Right atrium auricular region (tissue), 2 donors: ENCODE data around the gene ARL11. TPM values are rescaled to one million over a fixed set of nuclear protein-coding genes. Genes with fewer than 3 reads are reported as not detected.
"Not testable (repeated sequence)": the region's sequence is repeated elsewhere in the genome, so short reads cannot be mapped to it uniquely, and the experiment has no call there.

Experiments
- DNase-seq: peaks from one replicate; pipeline ENCODE4 v3.0.0-alpha.2; 2019; ENCODE audit warnings: low spot score
- H3K27ac ChIP-seq, 2 donors: fragments of 200-600 bp; sonication (generic); 1 replicate in 1 of 2; 2 replicates in 1 of 2; pipeline ENCODE4 v1.5.1; 2016 to 2019
- H3K27me3 ChIP-seq, 2 donors: fragments of 200-600 bp; sonication (generic); one replicate each; pipeline versions ENCODE4 v1.5.1 to v1.6.0; 2017 to 2019
- H3K36me3 ChIP-seq: fragments of 200-600 bp; sonication (generic); one replicate; pipeline ENCODE4 v1.5.1; 2016
- H3K4me1 ChIP-seq, 2 donors: fragments of 200-600 bp; sonication (generic); one replicate each; pipeline versions ENCODE4 v1.5.1 to v1.6.0; 2017 to 2019
- H3K4me3 ChIP-seq, 2 donors: fragments of 200-600 bp; sonication (generic); 1 replicate in 1 of 2; 2 replicates in 1 of 2; pipeline ENCODE4 v1.5.1; 2017 to 2019; ENCODE audit warnings: mild to moderate bottlenecking in 1 of 2, moderate library complexity in 1 of 2
- H3K9me3 ChIP-seq, 2 donors: fragments of 200-600 bp; sonication (generic); one replicate each; pipeline ENCODE4 v1.5.1; 2019
- total RNA-seq, 2 donors: library from RNA; depleted of rRNA; stranded (reverse); fragments of >200 nt; gene quantifications; one replicate each; pipeline ENCODE4 v1.1.0, GENCODE V29; 2016
- TF ChIP-seq, protein P1 (sequence below), 2 donors: fragments of 200-600 bp; sonication (generic); IDR thresholded peaks; one replicate each; pipeline ENCODE4 v1.5.1; 2019; ENCODE audit warnings: antibody characterized with exemption in 2 of 2

Gene ARL11
- total RNA-seq, 2 donors from 2014 or later: 0.19 to 0.63 TPM

DNA sequence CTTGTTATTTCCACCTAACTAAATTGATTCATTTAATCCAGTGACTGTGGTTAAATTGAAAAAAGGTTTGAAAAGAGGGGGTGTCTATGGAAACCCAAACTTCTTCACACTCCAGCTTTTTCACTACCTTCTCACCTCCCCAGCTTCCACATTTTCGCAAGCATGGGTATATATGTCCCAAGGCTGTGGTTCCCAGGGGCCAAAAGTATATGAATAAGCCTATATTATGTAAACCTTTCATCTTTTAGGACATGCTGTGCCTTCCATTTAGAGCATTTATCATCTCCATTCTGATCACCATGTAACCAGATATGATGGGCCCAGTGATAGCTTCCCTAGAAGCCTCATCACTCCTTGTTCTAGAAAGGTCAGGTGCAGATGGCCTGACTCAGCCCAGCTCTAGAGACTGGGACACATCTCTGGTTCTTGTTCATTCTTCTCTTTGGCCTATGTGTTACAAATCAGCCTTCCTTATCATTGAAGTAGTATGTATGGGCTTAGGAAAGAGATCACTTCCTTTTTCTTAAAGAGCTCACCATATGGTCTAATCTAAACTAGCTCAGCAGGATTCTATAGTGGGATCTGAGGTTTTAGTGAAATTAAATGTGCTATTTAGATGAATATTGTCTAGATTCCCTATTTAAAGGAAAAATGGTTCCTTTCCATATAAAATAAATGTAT is 19.5 kb upstream of the ARL11 start:
- Histone ChIP-seq H3K9me3 (no peaks in the 10 kb centered on the region), H3K4me1 (no peaks in the 10 kb centered on the region), H3K36me3 (no peaks in the 10 kb centered on the region), H3K27ac (no peak overlapping the region), H3K4me3 (no peak overlapping the region), H3K27me3 (no peaks in the 10 kb centered on the region)
- DNase-seq: no peak
- TF ChIP-seq, protein P1, sequence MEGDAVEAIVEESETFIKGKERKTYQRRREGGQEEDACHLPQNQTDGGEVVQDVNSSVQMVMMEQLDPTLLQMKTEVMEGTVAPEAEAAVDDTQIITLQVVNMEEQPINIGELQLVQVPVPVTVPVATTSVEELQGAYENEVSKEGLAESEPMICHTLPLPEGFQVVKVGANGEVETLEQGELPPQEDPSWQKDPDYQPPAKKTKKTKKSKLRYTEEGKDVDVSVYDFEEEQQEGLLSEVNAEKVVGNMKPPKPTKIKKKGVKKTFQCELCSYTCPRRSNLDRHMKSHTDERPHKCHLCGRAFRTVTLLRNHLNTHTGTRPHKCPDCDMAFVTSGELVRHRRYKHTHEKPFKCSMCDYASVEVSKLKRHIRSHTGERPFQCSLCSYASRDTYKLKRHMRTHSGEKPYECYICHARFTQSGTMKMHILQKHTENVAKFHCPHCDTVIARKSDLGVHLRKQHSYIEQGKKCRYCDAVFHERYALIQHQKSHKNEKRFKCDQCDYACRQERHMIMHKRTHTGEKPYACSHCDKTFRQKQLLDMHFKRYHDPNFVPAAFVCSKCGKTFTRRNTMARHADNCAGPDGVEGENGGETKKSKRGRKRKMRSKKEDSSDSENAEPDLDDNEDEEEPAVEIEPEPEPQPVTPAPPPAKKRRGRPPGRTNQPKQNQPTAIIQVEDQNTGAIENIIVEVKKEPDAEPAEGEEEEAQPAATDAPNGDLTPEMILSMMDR (IDR thresholded peaks at IDR 0.05): no peak

DNA sequence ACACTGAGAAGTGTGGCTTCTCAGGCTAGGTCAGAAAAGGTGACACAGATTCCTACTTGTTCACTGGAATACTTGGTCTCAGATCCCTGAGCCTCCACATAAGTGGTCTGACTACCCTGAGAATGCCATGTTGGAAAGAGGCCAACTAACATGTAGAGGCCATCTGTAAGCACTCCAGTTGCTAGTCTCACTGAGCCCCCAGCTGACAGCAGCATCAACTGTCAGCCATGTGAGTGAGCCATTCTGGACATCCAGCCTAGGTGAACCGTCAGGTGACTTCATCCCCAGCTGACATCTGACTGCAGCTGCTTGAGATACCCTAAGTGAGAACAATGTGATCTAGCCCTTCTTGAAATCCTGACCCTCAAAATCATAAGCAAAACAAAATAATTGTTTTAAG is 18.1 kb upstream of the ARL11 start:
- no peaks in the 10 kb centered on the region for H3K4me1 ChIP-seq
- H3K4me3 ChIP-seq: no peak overlapping the region
- H3K9me3 ChIP-seq: no peaks in the 10 kb centered on the region
- H3K27ac ChIP-seq: no peak overlapping the region
- no peaks in the 10 kb centered on the region for H3K36me3 ChIP-seq
- no peaks in the 10 kb centered on the region for H3K27me3 ChIP-seq
- TF ChIP-seq, protein P1 (IDR thresholded peaks at IDR 0.05): no peak
- no peak for DNase-seq

DNA sequence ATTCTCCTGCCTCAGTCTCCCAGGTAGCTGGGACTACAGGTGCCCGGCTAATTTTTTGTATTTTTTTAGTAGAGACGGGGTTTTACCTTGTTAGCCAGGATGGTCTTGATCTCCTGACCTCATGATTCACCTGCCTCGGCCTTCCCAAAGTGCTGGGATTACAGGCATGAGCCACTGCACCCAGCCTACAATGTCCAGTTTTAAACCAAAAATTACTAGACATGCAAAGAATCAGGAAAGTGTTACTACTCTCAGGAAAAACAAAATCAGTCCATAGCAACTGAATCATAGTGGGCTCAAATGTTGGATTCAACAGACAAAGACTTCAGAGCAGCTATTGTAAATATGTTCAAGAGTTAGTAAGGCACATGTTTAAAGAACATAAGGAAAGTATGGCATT is 16.3 kb upstream of the ARL11 start:
- H3K27me3 ChIP-seq, DNase-seq: not testable (repeated sequence)

DNA sequence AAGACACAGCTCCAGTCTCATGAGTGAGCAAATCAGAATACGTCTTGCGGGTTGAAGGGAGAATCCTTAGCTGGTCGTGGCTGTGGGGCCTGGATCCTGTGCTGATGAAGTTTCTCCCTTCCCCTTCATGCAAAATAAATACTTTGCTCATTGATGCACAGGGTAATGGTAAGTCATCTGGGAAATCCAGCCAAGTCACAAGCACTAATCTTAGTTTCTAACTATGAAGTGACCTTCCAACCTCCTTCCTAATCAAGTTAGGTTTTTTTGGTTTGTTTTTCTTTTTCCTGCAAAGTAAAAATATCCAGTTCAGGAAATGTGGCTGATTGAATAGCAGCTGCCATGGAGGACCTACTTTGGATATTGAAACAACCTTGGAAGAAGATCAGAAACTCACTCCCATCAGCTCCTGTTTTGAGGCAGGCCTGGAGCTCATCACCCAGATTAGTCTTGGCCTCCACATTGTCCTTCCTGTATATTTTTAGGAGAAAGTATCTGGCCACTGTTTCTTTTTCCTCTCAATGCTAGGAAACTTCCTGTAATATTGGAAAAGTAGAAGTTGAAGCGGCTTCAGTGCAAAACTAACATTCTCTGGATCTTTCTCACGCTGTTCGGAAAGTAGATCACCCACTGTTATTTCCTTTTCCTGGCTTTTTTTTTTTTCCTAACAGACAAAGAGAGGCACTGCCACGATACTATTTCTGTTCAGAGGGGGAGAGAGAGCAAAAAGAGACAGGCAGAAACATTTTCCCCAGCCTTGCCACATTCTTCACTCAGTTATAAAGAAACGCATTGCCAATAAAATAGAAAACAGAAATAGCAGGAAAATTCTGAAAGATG is 12.3 kb upstream of the ARL11 start:
- no peaks in the 10 kb centered on the region for H3K36me3 ChIP-seq
- TF ChIP-seq, protein P1 (IDR thresholded peaks at IDR 0.05): no peak
- no peaks in the 10 kb centered on the region for H3K27me3 ChIP-seq
- no peaks in the 10 kb centered on the region for H3K9me3 ChIP-seq
- H3K27ac ChIP-seq: peak overlapping the region; percentile 4 to 36
- H3K4me3 ChIP-seq: no peak overlapping the region
- H3K4me1 ChIP-seq: peaks cover 0 to 18% of the 10 kb centered on the region in 2 donors
- no peak for DNase-seq

More for the DNA sequence above, 16.3 kb upstream of the ARL11 start:
- not testable (repeated sequence) for H3K4me3 ChIP-seq, H3K27ac ChIP-seq, H3K36me3 ChIP-seq, H3K9me3 ChIP-seq
- H3K4me1 ChIP-seq: peaks cover 0 to 13% of the 10 kb centered on the region in 2 donors

DNA sequence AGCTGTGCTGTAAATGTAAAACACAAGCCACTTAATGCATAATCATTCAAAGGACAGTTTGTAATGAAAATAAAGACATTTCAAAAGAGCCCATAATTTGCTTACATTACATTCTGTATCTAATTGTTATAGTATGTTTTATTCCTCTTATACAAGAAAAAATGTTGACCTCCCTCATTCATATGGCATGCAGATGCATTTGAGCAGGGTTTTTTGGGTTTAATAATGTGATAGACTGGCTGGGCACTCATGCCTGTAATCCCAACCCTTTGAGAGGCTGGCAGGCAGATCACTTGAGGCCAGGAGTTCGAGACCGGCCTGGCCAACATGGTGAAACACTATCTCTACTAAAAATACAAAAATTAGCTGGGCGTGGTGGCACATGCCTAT is 11.6 kb upstream of the ARL11 start:
- no peaks in the 10 kb centered on the region for H3K27me3 ChIP-seq
- DNase-seq: no peak
- peaks cover 0 to 18% of the 10 kb centered on the region in 2 donors for H3K4me1 ChIP-seq
- H3K36me3 ChIP-seq: no peaks in the 10 kb centered on the region
- H3K9me3 ChIP-seq: no peaks in the 10 kb centered on the region
- TF ChIP-seq, protein P1 (IDR thresholded peaks at IDR 0.05): no peak
- H3K27ac ChIP-seq: peak overlapping the region; percentile 4 to 36
- H3K4me3 ChIP-seq: no peak overlapping the region

DNA sequence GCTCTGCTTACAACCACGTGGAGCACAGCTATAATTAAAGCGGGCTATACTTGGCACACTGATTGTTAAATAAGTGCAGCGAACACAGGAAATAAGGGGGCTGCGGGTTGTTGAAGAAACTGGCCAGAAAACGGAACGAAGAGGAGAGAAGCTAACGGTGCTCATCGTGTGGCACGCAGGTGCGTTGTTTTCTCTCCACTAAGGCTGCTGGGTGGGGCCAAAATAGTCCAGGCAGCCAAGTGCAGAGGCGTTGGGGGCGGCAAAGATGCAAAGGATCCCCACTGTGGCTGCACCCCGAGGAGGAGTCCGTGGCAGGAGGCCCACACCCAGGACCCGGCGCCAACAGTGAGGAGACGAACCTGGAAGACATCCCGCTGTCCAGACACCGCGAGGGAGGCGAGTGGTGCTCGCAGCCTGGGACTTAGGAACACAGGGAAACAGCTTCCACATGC is 8.1 kb upstream of the ARL11 start:
- TF ChIP-seq, protein P1 (IDR thresholded peaks at IDR 0.05): no peak
- Histone ChIP-seq H3K36me3 (no peaks in the 10 kb centered on the region), H3K27me3 (no peaks in the 10 kb centered on the region), H3K4me3 (peak overlapping the region; percentile 11 to 26), H3K27ac (peak overlapping the region; percentile 55 to 88), H3K4me1 (peaks cover 0 to 23% of the 10 kb centered on the region in 2 donors), H3K9me3 (no peaks in the 10 kb centered on the region)
- DNase-seq: no peak
